T-helper 1 cell (primary cell): Measurements from ENCODE around the gene LRRC10B.

Experiments used
- DNase-seq, 5 donors: peaks; one replicate each; pipeline ENCODE4 v3.0.0-alpha.2; 2012 to 2020

Gene LRRC10B

DNA sequence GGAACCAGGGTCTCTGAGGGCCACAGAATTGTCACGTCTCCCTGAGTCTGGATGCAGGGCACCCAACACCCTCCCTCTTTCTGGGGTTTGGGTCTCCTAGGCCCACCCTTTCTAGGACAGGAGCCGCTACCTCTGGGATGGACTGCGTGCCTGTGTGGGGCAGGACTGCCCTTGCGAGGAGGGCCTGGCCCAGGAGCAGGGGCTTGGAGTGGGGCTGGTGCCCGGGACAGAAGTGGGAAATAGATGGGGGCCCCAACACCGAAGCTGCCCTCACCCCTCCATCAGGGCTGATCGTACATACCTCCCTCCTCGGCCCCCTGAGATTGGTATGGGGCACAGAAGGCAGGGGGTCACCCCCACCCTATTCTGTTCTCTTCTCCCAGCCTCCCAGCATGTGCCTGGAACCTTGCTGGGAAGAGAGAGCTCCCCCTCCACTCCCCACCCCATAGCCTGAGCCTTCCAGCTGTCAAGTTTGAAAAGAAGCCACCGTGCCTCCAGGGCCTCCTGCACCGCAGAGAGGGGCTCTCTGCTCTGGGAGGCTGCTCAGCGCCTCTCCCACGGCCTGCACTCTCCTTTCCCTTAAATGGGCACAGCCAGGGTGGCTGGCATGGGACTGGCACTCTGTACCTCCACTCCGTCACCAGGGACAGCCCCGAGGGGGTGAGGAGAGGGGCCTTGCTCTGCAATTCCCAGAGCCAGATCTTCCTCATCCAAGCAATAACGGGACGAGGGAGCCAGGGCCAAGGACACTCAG, 1.8 kb downstream of the LRRC10B start:
- no peak for DNase-seq

- no peak for DNase-seq
Observed at GRCh38 chr11:61510974-61511373, 2.4 kb downstream of the LRRC10B start.

- DNase-seq, result no peak
Observed at GRCh38 chr11:61511383-61511782, 2.8 kb downstream of the LRRC10B start.

DNA sequence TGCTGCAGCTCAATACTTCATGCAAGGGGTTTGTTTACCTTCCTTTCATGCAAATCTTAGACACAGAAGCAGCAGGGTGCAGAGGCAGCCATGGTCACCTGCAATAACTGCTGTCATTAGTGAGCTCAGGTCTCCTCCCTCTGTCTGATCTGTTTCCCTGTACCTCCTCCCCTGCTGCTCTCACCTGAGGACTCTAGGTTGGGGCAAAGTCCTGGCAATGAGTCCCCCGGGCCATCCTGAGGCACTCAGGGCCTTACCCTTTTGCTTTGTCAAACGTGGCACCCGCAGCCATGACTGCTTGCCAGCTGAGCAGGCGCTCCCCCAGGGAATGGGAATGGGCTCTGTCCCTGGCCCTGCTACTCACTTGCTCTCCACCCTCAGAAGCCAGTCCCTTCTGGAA, 3.9 kb downstream of the LRRC10B start:
- DNase-seq, result no peak

DNA sequence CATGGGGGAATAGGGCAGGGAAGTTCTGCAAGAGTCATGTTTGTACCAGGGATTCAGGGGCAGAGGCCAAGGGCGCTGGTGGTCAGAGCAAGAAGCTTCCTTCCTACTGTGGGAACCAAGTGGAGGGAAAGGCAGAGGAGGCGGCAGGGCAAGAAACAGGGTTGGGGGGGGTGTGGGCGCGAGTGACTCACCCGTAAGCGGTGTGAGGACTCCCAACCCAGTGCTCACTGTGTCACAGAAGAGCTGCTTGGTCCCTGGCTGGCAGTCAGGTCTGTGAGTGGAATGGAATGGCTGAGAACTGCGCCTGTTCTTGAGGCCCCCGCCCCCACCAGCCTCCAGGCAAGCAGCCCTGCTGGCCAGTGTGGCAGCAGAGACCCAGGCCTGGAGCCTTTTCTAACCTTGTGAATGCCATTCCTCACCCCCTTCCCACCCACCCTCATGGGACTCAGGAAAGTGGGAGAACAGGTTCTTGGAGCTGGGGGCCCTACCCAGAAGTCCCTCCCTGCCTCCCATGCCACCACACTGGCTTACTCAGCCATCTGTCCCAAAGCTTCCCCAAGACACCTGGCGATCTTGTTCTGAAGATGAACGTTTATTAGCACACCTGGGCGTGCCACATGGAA, 4.7 kb downstream of the LRRC10B start:
- DNase-seq, result no peak

DNA sequence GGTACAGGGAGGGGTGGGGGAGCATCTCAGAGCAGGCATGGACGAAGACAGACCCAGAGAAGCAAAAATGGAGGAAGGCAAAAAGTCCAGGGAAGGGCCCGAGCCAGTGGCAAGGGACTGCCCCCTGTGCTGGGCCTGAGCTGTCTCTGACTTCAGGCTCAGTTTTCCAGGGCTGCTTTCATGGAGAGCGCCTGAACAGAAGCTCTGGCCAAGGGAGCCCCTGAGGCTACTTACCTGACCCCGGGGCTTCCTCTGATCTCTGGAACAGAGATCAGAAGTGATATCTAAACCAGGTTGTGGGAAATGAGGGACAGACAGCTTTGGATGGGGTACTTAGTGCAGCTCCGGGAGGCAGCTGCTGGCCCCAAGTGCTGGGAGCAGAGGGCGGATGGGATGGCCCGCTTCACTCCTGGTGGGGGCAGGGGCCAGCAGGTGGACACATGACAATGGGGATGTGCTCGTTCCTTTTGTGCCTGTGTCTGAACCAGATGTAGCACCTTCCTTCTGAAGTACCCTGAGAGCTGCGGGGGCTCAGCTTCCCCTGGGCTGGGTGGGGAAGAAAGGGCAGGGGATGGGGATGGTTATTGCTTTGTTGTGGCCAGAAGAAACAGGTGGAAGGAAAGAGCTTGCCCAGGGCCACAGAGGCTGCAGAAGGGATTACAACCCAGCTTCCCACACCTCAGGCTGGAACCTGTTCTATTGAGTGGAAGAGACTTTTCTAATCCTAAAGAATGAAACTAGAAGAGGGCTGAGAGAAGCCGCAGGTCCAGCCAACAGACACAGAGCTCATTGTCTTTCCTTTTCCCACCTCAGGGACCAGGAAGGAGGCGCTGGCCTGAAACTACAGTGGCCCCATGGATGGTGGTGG, 5.7 kb downstream of the LRRC10B start:
- no peak for DNase-seq

DNA sequence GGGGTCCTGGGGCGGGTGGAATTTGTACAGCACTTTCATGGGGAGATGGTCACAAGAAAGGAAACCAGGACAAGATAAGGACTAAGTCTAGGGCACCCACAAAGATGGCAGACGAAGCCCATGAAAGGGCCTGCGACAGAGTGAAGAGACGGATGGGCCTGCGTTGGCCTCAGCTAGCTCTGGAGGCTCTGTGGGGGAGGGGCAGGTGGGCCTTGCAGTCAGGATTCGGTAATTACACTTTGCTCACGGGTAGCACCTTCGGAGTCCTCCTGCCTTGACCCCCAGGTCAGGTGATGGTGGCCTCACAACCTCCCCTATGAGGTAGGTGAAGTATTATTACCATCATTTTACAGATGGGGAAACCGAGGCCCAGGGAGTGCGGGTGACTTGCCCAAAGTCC, 7.1 kb downstream of the LRRC10B start:
- DNase-seq, result no peak

DNA sequence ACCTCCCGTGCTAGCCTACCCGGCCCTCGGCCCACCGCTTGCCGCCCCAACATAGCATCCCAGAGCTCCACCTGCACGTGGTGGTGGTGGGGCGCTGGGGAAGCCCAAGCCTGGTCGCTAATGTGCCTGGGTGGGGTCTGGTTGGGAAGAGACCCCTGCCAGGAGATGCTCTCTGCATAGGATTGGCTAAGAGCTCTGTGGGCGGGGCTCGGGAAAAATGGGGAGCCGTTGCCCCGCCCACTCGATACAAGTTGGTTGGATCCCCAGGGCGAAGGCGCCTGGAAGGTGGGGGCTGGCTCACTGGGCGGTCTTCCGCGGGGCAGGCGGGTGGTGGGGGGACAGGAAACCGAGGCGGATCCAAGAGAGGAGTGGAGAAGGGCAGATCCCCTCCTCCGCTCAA, 7.6 kb downstream of the LRRC10B start:
- no peak for DNase-seq

- DNase-seq, result peak in 4 of 5 donors; percentile 18 to 52 (median 30)
Observed at GRCh38 chr11:61516675-61517572, 8.4 kb downstream of the LRRC10B start.

DNA sequence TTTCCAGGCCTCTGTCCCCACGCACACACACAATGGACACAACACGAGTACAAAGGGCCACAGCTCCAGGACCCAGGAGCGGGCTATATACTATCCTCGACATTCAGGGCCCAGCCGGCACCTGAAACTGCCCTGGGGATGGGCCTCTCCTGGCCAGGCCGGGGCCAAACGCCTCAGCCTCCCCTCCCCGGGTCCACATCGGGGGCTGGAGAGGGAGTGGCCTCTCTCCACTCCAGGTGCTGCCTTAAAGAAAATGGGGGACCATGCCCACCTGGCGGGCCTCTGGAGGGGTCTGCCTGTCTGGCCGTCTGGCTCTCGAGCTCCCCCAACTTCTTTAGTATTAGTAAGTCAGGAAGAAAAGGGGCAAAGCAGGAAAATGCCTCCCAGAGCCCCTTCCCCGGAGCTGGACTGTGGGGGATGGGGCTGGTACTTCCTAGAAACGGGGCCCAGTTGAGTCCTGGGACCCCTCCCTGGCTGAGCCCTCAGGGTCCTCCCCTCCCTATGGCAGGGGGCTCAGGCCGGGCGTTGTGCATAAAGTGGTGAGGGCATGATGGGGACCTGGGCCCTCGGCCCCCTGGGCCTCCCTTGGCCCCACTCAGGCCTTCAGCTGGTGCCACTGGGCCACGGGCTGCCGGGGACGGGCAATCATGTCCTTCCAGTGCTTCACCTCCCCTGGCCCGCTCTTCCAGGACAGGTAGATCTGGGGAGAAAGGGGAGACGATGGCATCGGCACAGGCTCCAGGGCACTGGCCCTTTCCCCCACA, 9.7 kb downstream of the LRRC10B start:
- no peak for DNase-seq

- no peak for DNase-seq
Observed at GRCh38 chr11:61522881-61523280, 14.3 kb downstream of the LRRC10B start.

DNA sequence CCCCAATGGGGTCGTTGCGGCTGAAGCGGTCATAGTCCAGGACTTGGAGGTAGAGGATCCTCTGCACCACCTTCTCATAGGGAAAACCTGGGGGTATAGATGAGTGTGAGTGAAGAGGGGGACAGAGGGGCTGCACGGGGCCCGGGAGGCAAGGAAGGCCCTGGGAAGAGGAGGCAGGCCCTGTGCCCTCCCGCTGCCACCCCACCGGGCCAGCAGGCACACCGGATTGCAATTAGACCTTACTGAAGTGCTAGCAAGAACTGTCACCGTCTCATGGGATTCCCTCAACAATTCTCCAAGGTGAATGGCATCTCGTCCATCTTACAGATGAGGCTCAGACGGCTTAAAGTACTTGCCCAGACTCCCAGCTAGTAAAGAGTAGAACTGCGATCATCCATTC, 15.9 kb downstream of the LRRC10B start:
- DNase-seq, result no peak

GRCh38 chr11:61524963-61525587, 16.5 kb downstream of the LRRC10B start:
- DNase-seq, result no peak

GRCh38 chr11:61526229-61526628, 17.7 kb downstream of the LRRC10B start:
- no peak for DNase-seq

- DNase-seq, result no peak
Observed at GRCh38 chr11:61526956-61527731, 18.6 kb downstream of the LRRC10B start.

DNA sequence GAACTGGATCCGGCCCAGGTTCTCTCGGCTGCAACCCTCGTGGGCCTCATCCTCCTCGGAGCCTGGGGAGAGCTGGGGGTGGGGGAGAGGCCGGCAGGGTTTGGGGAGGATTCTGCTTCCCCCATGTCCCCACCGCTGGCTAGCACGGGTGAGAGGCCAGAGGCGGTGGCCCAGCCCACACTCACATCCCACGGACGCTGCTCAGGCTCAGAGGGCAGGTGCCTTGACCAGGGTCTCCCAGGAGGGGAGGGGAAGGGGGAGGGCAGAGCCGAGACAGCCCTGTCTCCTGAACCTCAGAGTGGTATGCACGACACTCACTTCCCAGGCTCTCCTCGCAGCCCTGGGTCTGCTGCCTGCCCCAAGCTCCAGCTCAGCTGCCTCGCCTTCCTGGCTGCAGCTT, 19.6 kb downstream of the LRRC10B start:
- no peak for DNase-seq

- no peak for DNase-seq
Observed at GRCh38 chr11:61529537-61530225, 21.1 kb downstream of the LRRC10B start.

- DNase-seq, result no peak
Observed at GRCh38 chr11:61531044-61531443, 22.5 kb downstream of the LRRC10B start.

DNA sequence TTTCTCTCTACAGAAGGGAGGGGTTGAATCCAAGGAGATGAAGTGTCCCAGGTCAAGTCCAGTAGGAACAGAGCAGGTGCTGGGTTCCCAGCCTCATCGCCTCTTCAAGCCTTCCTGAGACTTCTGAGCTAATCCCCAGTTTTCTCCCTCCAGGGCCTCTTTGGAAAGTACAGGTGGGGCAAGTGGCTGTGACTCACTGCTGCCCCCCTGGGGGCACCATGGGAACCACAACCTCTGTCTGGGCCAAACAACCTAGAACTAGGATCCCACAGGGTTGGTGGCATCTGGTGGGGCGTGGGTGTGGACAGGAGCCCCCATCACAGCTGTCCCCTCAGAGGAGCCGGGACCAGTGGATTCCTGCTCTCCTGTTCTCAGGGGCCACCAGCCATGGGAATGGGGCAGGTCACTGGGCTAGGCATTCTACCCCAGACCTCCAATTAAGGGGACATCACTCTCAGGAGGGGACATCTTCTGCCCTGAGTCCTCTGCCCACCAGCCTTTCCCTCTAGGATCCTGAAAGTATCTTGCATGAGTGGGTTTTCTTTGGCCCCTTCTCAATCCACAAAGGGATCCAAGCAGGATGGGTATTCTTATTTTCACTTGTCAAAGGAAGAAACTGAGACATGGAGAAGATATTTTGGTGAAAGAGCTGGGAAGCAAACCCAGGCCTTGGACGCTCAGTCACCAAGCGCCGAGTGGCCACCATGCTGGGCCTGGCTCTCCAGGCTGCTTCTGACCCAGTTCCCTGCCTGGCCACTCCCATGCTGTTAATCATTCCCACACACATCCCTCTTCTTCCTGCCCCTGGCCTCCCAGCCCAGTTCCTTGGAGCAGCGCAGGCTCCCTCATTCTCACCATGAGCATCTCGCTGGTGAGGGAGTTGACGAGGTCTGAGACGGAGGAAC, 23.8 kb downstream of the LRRC10B start:
- DNase-seq, result peak in 2 of 5 donors; percentile 18 to 35
